Dedifferentiated amniotic fluid mesenchymal stem cell (primary cell): ENCODE data around the gene DEXI.
"Not testable (repeated sequence)": the region's sequence is repeated elsewhere in the genome, so short reads cannot be mapped to it uniquely, and the experiment has no call there.

Experiments
- DNase-seq: peaks from one replicate; pipeline ENCODE4 v3.0.0-alpha.2; 2016; ENCODE audit errors: extremely low spot score

Gene DEXI

DNA sequence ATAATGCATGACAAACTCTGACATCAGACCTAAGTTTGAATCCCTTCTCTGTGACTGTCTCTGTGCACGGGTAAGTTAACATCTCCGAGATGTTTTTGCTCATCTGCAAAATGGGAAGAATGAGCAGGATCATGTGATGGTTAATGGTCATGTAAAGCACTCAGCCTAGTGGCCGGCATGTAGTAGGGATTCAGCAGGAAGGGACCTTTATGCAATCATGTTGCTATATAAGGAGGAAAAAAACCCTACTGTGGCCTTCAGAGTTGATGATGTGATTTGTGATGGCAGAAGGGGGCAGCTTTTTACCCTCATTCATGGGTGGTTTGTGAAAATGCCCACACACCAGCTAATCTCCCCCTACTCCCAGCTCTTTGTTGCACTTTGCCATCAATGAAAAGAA lies 26.2 kb upstream of the DEXI start:
- DNase-seq = no peak

- no peak for DNase-seq
Observed at GRCh38 chr16:10967986-10968385, 25.7 kb upstream of the DEXI start.

- DNase-seq = not testable (repeated sequence)
Observed at GRCh38 chr16:10966559-10966958, 24.3 kb upstream of the DEXI start.

DNA sequence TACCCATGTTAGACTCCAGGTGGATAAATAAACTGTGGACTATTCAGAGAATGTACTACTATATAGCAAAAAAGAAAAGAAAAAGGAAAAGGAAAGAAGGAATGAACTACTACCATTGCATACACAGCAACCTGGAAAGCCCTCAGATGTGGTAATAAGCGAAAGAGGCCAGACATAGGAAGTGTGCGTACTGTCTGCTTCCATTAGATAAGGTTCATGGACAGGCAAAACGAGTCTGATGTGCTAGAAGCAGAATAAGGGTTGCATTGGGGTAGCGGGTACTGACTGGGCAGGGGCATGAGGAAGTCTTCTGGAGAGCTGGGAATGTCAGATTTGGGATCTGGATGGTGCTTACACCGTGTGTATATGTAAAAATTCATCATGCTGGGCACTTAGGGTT lies 23.9 kb upstream of the DEXI start:
- no peak for DNase-seq

GRCh38 chr16:10965440-10966061 lies 23.3 kb upstream of the DEXI start:
- DNase-seq = no peak

DNA sequence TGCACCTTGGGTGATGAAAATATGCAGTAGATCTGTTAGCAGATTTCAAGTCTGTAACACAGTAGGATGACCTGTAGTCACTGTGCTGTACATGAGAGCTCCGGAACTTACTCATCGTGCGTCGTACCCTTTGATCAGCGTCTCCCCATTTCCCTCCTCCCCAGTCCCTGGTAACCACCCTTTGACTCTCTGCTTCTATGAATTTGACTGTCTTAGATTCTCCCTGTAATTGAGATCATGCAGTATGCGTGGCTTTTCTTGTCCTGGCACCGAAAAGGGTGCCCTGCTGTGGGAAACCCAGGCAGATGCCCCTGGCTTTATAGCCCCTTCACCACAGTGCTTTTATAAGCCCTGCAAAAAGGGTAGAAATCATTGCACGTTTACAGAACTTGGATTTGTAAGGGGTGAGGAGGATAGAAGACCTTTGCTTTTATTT lies 22.6 kb upstream of the DEXI start:
- no peak for DNase-seq

GRCh38 chr16:10964039-10964890 lies 22.0 kb upstream of the DEXI start:
- DNase-seq = peak; percentile 65

GRCh38 chr16:10961231-10961630 lies 19.0 kb upstream of the DEXI start:
- DNase-seq = peak; percentile 86

GRCh38 chr16:10959161-10959560 lies 16.9 kb upstream of the DEXI start:
- DNase-seq = no peak

- DNase-seq = no peak
Observed at GRCh38 chr16:10957771-10958482, 15.7 kb upstream of the DEXI start.

- DNase-seq = no peak
Observed at GRCh38 chr16:10954903-10955302, 12.6 kb upstream of the DEXI start.

GRCh38 chr16:10951026-10951425 lies 8.8 kb upstream of the DEXI start:
- DNase-seq = no peak

- DNase-seq = no peak
Observed at GRCh38 chr16:10950393-10950792, 8.1 kb upstream of the DEXI start.

GRCh38 chr16:10949424-10949970 lies 7.2 kb upstream of the DEXI start:
- DNase-seq = no peak

DNA sequence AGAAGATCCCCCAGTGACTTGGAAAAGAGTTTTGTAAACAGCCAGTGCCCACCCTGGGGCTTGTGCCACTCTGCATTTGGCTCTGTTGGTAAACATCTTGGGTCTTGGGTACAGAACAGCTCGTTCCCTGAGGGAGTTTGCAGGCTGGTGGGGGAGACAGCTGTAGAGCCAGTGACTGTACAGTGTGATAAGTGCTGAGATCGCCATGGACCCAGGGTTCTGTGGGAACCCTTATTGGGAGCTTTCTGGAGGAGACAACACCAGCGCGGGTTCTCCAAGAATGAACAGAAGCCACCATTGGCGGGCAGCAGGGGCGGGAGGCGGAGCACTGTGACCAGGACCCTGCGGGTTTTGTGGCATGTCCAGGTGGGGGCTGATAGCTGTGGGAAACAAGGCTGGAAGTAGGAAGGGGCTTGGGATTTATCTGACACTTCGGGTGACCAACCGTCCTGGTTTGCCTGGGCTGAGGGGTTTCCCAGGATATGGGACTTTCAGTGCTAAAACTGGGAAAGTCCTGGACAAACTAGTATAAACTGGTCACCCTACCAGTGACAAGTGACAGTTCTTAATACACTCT lies 5.0 kb upstream of the DEXI start:
- no peak for DNase-seq

DNA sequence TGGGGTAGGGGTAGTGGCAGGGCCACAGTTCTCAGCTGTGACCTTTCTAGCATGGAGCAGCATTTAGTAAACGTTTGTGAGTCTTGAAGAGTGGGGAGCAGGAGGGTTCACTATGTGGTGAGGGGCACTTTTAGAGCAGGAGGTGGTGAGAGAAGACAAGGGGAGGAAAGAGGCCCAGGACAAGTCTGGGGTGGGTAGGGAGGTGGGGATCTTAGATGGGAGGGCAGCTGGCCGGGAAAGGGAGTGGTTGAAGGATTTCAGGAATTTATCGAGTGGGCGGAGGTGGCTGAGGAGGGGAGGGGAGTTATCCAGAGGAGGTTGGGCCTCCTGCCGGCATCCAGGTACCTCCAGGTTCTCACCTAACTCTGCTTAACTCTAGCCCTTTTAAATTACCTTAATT lies 4.0 kb upstream of the DEXI start:
- no peak for DNase-seq

DNA sequence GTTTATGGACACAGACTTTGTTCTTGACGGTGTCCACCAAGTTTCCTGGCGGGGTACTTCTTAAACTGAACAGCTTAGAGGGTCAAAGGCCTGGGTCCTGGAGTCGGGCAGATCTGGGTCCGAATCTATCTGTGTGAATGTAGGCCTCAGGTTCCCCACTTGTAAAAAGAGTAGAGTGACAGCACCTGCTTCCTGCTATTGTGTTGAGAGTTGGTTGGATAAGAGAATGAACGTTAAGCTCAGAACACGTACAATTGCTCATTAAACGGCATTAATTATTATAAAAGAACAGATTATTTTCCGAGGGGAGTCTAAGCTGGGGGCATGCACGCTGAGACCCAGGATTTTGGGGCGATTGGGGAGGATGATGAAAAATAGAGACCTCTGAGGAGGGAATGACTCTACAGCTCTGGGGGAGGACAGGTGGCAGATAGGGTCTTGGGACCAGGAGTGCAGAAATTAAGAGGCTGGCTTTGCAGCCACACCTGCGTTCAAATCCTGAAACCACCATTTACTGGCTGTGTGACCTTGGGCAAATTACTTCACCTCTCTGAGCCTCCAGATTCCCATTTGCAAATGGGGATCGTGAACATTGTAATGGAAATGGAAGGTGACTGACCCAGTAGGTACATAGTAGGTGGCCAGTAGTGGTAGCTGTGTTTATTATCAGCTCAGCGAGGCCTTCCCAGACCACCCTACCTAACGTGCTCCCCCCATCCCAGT lies 3.0 kb upstream of the DEXI start:
- no peak for DNase-seq

GRCh38 chr16:10944249-10945064 lies 2.2 kb upstream of the DEXI start, which contains the start of gene CLEC16A:
Gene CLEC16A (plus strand): TSS chr16:10944564. CDS start chr16:10944718, 154 bp downstream.
- peak; percentile 97 for DNase-seq

- no peak for DNase-seq
Observed at GRCh38 chr16:10943064-10943353, 741 bp upstream of the DEXI start.

DNA sequence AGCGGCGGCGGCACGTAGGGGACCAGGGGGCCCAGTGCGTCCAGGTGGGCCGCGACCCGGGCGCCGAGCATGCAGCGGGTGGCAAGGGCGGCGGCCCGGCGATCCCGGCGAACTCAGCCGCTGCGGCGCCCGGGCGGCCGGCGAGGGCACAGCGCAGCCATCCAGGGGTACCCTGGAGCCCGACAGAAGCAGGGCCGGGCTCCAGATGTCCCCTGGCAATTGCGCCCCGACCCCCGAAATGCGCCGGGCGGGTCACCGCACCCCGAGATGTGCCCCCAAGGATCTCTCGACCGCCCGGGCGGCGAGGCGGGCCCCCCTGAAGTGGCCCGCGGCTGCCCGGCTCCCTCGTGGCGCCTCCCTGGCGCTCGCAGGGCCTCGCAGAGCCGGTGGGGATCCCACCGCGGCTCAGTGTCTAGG lies 325 bp downstream of the DEXI start:
- DNase-seq = not testable (repeated sequence)
